IMR-90 (cell line): ENCODE results near the gene PEX14.

Experiments used
- CEBPB ChIP-seq: IDR thresholded peaks from 2 replicates; pipeline ENCODE4 v1.6.1; 2012; ENCODE audit warnings: low read depth, low read length, improper control_type of control experiment
- CTCF ChIP-seq: conservative IDR thresholded peaks from 2 replicates; pipeline ENCODE4 v1.5.1; 2012; ENCODE audit warnings: mild to moderate bottlenecking, low read depth, low read length, improper control_type of control experiment
- MAFK ChIP-seq: IDR thresholded peaks from 2 replicates; pipeline ENCODE4 v1.6.1; 2012; ENCODE audit warnings: low read depth, low read length, improper control_type of control experiment
- MXI1 ChIP-seq: IDR thresholded peaks from 2 replicates; pipeline ENCODE4 v1.6.1; 2012; ENCODE audit warnings: low read depth, mild to moderate bottlenecking, low read length, moderate library complexity, borderline replicate concordance
- NFE2L2 ChIP-seq: fragments of 150-350 bp; IDR thresholded peaks from 2 replicates; pipeline ENCODE4 v1.6.1; 2016; ENCODE audit warnings: low read depth, mild to moderate bottlenecking, low read length
- POLR2A ChIP-seq: IDR thresholded peaks from 2 replicates; pipeline ENCODE4 v1.6.1; 2012; ENCODE audit warnings: mild to moderate bottlenecking, low read depth, low read length
- RAD21 ChIP-seq: IDR thresholded peaks from 2 replicates; pipeline ENCODE4 v1.6.1; 2012; ENCODE audit warnings: low read length, improper control_type of control experiment
- RCOR1 ChIP-seq: IDR thresholded peaks from 2 replicates; pipeline ENCODE4 v1.6.1; 2012; ENCODE audit warnings: mild to moderate bottlenecking, low read length, improper control_type of control experiment; ENCODE audit not compliant: insufficient replicate concordance
- SMC3 ChIP-seq: fragments of 150-350 bp; IDR thresholded peaks from 2 replicates; pipeline ENCODE4 v1.6.1; 2016; ENCODE audit warnings: low read depth, mild to moderate bottlenecking, antibody characterized with exemption, low read length, moderate library complexity
- USF2 ChIP-seq: fragments of 150-350 bp; IDR thresholded peaks from 2 replicates; pipeline ENCODE4 v1.6.1; 2017; ENCODE audit warnings: mild to moderate bottlenecking, antibody characterized with exemption, low read length, low read depth

- no peak for TF ChIP-seq CTCF
- no peak for TF ChIP-seq SMC3
- no peak for TF ChIP-seq POLR2A
- TF ChIP-seq USF2: no peak
- no peak for TF ChIP-seq CEBPB
- TF ChIP-seq RAD21: no peak
- TF ChIP-seq RCOR1: no peak
- no peak for TF ChIP-seq MXI1
- TF ChIP-seq MAFK: no peak
- no peak for TF ChIP-seq NFE2L2
Observed at GRCh38 chr1:10648689-10649516, 174.2 kb downstream of the PEX14 start.
